ENCODE results near the gene VAPA. TPM values are rescaled to one million over a fixed set of nuclear protein-coding genes. Genes with fewer than 3 reads are reported as not detected.
"Not testable (repeated sequence)": the region's sequence is repeated elsewhere in the genome, so short reads cannot be mapped to it uniquely, and the experiment has no call there.

The VAPA gene
- total RNA-seq, 1 donor from 2014 or later: 205 TPM

DNA sequence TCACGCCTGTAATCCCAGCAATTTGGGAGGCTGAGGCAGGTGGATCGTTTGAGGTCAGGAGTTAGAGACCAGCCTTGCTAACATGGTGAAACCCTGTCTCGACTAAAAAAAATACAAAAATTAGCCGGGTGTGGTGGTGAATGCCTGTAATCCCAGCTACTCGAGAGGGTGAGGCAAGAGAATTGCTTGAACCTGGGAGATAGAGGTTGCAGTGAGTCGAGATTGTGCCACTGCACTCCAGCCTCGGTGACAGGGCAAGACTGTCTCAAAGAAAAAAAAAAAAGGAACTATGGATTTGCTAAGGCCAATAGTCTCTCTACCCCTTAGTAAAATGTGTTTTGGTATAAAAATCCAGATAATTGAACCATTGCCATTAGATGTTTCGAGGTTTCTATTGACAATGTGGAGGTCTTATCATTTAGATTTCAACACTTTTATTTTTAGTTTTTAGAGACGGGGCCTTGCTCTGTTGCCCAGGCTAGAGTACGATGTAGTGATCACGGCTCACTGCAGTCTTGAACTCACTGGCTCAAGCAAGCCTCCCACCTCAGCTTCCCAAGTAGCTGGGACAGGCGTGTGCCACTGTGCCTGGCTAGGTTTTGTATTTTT lies 29.2 kb upstream of the VAPA start:
- DNase-seq (no peak), ATAC-seq (no peak)
- intact Hi-C loops (cut with micrococcal nuclease): no loop called here

DNA sequence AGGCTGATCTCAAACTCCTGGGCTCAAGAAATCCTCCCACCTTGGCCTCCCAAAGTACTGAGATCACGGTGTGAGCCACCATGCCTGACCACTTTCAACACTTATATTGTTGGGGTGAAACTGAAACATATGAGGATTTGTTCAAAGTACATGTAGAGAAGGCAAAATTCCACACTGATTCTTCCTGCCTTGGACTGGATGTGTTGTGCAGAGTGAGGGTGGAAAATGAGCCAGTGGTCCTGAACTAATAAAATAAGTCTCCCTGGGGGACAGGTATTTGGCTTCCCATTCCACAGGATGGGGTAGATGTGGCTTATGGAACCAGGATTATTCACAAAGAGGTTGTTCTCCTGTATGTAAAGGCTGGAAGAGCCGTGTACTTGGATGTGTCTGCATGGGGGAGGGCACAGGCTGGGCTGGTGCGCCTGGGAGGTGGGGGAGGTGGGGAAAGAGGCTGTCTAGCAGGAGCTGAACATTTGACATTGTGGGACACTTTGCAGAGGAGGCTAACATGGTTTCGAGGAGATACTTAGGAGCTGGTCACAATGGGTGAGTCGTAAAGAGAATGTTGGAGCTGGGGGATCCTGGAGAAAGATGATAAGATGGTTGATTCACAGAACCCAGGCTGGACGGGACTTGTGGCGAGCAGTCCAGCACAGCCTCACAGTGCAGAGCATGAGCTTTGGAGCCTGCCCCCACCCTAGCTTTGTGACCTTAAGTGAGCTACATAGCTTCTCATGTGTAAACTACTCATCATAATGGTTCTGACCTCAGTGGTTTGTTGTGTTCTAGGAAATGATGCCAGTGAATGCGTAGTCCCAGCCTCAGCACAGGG lies 28.4 kb upstream of the VAPA start, which contains the start of gene TXNDC2:
TSS of gene TXNDC2 (plus strand) at position 804 of the 835 bp plus-strand sequence. CDS start 708 bp downstream, outside the sequence.
- intact Hi-C loops (cut with micrococcal nuclease): no loop called here
- ATAC-seq (no peak), DNase-seq (no peak)

DNA sequence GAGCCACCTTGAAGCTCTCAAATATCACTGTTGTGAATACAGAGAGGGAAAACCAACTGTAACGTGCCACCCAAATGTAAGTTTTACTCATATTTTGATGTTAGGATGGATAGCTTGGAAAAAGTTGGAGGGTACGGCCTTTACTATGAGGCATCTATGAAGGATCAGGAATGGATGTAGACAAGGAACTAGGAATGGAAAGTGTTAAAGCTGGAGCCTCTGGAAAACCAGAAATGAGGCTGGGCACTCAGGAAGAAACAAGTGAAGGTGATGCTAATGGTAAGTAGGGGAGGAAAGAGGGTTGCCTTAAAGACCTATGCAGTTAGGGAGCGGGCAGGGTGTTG lies 27.8 kb upstream of the VAPA start:
- DNase-seq (no peak), ATAC-seq (no peak)
- intact Hi-C loops (cut with micrococcal nuclease): no loop called here

DNA sequence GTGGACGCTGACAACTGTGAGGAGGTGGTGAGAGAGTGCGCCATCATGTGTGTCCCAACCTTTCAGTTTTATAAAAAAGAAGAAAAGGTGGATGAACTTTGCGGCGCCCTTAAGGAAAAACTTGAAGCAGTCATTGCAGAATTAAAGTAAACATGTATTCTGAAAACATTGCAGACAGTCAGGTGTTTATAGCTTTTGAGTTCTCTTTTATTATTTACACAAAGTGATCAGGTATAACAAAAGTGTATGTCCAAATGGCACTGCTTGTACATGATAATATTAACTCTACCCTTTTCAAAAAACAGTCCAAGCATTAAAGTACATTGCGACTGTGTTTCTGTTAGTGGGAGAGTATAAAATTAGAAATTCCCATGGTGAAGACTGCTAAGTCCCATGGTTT lies 25.8 kb upstream of the VAPA start:
- ATAC-seq (no peak), DNase-seq (no peak)
- intact Hi-C loops (cut with micrococcal nuclease): no loop called here

DNA sequence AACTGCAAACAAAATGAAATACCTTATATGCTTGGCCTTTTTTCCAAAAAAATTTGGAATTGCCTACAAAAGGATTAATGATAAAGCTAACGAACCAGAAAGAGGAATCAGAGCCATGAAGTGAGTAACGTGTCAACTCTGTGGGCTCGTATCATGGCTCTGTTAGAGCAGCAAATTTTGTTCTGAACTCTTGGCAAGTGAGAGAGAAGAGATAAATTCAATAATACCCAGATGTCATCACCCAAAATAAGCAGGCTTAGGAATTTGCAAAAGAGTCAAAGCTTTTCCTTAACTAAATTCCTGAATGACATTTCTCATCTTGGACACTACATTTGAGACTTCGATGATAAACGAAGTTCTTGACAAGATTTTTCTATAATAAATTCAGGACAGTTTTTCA lies 23.6 kb upstream of the VAPA start:
- DNase-seq (no peak), ATAC-seq (no peak)
- intact Hi-C loops (cut with micrococcal nuclease): no loop called here

DNA sequence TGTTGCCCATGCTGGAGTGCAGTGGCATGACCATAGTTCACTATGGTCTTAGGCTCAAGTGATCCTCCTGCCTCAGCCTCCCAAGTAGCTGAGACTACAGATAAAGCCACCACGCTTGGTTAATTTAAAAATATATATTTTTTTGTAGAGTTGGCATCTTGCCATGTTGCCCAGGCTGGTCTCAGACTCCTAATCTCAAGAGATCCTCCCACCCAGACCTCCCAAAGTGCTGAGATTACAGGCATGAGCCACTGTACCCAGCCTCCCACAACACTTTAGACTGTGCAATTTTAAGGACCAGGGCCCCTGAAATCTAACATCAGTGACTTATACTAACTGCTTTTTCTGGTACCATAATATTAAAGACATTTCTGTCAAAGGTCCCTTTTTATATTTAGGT lies 22.9 kb upstream of the VAPA start:
- ATAC-seq: no peak
- no peak for DNase-seq
- intact Hi-C loops (cut with micrococcal nuclease): no loop called here

DNA sequence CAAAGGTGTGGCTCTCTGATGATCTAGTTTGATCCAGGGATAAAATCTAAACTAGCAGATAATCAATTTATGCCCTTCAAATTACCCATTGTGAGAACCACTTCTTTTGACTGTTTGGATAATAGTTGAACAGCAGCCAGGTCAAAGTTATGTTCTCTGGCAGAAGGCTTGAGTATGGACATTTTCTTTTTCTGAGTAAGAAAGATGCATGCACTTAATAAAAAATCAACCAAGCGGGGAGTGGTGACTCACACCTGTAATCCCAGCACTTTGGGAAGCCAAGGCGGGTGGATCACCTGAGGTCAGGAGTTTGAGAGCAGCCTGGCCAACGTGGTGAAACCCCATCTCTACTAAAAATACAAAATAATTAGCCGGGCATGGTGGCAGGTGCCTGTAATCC lies 22.3 kb upstream of the VAPA start:
- intact Hi-C loops (cut with micrococcal nuclease); DNase-seq; ATAC-seq: not testable (repeated sequence)

DNA sequence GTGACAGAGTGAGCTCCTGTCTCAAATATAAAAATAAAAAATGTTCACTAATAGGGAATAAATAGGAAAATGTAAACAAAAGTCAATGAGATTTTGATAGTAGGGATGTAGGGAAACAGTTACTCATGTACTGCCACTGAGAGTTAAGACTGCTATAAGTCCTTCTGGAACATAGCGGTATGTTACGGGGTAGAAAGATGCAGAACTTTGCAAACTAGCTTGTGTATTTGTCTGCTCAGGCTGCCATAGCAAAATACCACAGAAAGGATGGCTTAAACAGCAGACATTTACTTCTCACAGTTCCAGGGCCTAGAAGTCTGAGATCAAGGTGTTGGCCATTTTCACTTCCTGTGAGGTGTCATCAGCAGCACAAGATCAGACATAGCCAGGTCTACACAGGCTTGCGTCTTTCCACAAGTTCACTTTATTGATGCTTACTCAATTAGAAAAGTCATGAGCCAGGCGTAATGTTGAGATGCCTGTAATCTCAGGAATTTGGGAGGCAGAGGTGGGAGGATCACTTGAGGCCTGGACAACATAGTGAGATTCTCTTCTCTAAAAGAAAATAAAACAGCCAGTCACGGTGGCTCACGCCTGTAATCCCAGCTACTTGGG lies 19.3 kb upstream of the VAPA start:
- ATAC-seq: no peak
- intact Hi-C loops (cut with micrococcal nuclease): no loop called here
- no peak for DNase-seq

DNA sequence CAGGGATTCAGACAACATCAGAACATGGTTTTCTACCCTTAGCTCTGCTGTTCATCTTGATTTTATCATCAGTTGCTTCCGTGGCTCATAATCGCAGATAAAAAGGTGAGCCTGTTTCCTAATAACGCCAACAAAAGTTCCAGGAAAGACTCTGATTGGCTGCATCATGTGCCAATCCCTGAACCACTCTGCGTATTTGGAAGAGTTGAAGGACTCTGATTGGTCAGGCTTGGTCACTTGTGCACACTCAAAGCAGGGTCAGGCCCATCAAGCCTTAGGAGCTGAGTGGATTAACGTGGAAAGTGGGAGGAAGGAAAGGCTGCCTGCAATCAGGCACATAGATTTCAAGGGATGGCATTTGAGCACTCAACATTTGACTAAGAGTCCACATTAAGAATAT lies 16.7 kb upstream of the VAPA start:
- ATAC-seq: no peak
- intact Hi-C loops (cut with micrococcal nuclease): no loop called here

DNA sequence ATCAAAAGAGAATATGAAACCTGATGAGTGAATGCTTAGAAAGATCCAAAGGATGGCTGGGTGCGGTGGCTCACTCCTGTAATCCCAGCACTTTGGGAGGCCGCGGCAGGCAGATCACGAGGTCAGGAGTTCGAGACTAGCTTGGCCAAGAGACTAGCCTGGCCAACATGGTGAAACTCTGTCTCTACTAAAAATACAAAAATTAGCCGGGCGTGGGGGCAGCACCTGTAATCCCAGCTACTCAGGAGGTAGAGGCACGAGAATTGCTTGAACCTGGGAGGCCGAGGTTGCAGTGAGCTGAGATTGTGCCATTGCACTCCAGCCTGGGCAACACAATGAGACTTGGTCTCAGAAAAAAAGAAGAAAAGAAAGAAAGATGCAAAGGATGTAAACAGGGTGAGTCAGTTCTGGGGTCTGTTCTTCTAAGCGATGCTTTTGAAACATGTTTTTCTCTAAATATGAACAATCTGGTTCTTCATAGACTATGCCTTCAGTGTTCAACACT lies 16.0 kb upstream of the VAPA start:
- DNase-seq; intact Hi-C loops (cut with micrococcal nuclease); ATAC-seq: not testable (repeated sequence)

More for the DNA sequence above, 16.7 kb upstream of the VAPA start:
- no peak for DNase-seq

DNA sequence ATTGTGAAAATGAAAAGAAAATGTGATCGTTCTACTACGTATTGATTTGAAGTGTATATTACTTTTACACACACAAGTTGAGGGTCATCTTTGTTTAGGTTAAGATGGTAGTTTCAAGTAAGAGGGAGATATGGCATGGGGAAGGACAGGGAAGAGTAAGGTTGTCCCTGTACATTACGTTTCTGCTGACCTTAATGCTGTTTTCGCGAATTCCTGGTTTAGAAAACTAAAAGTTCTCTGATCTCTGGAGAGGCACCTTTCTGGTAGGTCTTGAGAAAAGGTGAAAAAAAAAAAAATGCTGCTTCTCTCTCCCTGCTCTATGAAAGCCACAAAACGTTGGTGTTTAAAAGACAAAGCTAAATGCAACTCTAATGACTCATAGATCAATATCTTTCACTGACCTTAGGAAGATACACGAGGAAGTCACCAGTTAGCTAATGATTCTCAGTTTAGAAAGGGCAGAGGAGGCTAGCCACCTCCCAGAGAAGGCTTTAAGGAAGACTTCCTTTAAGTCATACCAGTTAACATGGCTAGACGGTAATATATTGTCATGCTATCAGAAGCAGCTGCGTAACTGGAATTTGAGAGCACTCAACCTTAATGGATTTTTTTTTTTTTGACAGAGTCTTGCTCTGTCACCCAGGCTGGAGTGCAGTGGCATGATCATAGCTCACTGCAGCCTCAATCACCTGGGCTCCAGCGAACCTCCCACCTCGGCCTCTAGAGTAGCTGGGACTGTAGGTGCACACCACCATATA lies 14.8 kb upstream of the VAPA start:
- intact Hi-C loops (cut with micrococcal nuclease): no loop called here
- ATAC-seq: no peak

DNA sequence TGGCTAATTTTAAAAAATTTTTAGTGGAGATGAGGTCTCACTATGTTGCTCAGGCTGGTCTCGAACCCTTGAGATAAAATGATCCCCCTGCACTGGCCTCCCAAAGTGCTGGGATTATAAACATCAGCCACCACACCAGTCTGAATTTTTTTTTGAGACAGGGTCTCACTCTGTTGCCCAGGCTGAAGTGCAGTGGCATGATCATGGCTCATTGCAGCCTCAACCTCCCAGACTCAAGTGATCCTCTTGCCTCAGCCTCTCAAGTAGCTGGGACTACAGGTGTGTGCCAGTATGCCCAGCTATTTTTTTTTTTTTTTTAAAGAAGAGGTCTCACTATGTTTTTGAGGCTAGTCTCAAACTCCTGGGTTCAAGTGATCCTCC lies 14.3 kb upstream of the VAPA start:
- ATAC-seq; DNase-seq; intact Hi-C loops (cut with micrococcal nuclease): not testable (repeated sequence)

More for the DNA sequence above, 14.8 kb upstream of the VAPA start:
- DNase-seq: no peak

DNA sequence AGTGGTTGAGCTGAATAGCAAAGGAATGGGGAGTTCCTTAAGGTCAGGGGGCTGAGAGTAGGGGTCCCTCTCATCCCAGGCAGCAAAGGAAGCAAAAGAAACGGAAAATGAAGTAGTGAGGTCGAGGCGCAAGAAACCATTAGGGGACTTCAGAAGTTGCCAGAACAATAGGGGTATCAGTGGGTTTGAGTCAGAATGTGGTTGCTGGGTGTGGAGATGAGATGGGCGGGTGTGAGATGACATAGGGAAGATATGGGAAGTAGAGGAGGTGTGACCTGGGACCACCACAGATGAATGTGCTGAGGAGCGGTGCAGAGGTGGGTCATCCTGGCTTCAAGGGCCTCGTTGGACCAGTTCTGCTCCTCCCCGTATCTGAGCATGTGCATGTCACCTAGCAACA lies 13.1 kb upstream of the VAPA start:
- intact Hi-C loops (cut with micrococcal nuclease): no loop called here
- no peak for ATAC-seq
- no peak for DNase-seq

DNA sequence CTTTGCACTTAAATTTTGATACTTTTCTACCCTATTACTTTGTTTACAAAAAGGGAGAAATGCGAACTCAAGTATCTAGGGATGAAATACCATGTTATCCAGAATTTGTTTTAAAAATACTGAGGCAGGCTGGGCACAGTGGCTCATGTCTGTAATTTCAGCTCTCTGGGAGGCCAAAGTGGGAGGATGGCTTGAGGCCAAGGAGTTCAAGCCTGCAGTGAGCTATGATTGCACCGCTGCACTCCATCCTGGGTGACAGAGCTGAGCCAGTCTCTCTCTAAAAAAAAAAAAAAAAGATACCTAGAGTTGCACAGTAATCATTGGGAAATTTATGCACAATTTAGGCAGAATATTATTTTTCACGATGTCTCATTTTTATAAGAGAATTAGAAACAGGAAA lies 12.4 kb upstream of the VAPA start:
- intact Hi-C loops (cut with micrococcal nuclease): no loop called here
- ATAC-seq: peak; percentile 33

DNA sequence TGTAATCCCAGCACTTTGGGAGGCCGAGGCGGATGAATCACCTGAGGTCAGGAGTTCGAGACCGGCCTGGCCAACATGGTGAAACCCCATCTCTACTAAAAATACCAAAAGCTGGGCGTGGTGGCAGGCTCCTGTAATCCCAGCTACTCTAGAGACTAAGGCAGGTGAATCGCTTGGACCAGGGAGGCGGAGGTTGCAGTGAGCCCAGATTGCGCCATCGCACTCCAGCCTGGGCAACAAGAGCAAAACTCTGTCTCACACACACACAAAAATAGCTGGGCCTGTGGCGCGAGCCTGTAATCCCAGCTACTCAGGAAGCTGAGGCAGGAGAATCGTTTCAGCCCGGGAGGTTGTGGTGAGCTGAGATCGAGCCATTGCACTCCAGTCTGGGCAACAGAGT lies 11.6 kb upstream of the VAPA start:
- DNase-seq; ATAC-seq; intact Hi-C loops (cut with micrococcal nuclease): not testable (repeated sequence)

More for the DNA sequence above, 12.4 kb upstream of the VAPA start:
- DNase-seq: no peak

DNA sequence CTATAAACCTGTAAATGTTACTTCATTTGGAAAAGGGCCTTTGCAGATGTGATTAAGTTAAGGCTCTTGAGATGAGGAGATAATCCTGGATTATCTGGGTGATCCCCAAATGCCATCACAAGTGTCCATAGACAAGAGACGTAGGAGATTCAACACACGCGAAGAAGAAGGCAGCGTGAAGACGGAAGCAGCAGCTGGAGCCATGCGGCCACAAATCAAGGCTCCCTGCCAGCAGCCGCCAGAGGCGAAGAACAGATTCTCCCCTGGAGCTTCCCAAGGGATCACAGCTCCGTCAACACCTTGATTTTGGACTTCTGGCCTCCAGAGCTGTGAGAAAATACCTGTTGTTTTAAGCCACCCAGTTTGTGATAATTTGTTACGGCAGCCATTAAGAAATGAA lies 11.0 kb upstream of the VAPA start:
- intact Hi-C loops (cut with micrococcal nuclease): no loop called here
- ATAC-seq: peak; percentile 53
- DNase-seq: peak; percentile 56

DNA sequence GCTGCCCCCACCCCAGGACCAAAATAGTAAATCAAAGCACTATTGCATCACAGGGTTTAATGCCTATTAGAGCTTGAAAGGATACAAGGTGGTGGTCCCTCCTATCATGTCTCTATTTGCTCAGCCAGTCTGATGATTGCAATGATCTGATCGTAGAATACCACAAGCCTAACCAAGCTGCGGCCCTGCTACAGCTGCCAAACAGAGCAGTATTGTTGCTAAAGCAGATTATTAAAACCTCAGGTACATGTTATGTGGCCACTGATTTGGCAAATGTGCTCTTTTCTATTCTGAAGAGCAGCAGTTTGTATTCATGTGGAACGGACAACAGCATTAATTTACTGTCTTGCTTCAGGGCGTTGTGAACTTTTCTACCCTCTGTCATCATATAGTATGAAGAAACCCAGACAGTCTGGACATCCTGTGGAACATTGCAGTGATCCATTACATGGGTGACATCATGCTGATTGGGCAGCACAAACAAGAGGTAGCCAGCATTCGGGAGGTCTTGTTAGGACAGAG lies 8.4 kb upstream of the VAPA start:
- DNase-seq (no peak), ATAC-seq (no peak)
- intact Hi-C loops (cut with micrococcal nuclease): no loop called here

DNA sequence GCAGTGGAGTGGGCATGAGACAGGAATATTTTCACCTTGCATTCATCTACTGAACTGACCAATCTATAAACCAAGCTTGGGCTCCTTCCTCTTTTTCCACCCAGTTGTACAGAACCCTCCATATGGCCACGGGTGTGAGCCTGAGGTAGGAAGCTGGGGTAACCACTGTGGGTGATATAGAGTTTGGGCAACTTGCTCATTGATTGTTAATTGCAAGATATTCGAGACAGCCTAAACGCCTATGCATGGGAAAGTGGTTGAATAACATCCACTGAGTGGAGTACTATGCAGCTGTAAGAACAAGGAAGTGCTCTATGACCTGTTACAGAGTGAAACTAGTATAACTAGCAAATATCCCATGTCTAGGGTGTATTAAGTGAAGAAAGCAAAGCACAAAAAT lies 7.3 kb upstream of the VAPA start:
- intact Hi-C loops (cut with micrococcal nuclease): no loop called here
- ATAC-seq (no peak), DNase-seq (no peak)

DNA sequence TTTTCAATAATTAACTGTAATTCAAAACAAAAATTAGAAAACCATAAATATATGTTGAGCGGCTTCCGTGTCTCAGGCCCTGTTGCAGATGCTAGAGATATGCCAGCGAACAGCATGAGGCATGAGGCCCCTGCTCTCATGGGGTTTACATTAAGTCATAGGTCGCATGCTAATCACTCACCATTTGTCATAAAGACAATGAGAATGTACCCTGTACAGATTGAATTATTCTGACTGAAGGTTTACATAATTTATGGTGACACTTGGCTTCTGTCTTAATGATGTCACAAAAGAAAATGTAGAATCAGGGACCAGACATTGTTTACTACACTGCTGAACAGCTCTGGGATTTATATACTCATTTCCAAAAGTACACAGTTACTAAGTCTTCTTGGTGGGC lies 5.9 kb upstream of the VAPA start:
- DNase-seq: no peak
- no peak for ATAC-seq
- intact Hi-C loops (cut with micrococcal nuclease): no loop called here
